Heart left ventricle (tissue), 13 donors: ENCODE data around the gene PLA2G6.

Source experiments
- POLR2A ChIP-seq, 2 donors: fragments of 450-650 bp; IDR thresholded peaks; one replicate each; pipeline ENCODE4 v1.6.1; 2017; ENCODE audit warnings: antibody characterized with exemption in 2 of 2, mild to moderate bottlenecking in 2 of 2, moderate library complexity in 2 of 2
- TF ChIP-seq, protein P1 (sequence below), 12 donors: fragments of 200-600 bp; sonication (generic) in 4 of 12; IDR thresholded peaks; one replicate each; pipeline versions ENCODE4 v1.5.0 to v1.8.0; 2018 to 2022; ENCODE audit warnings: antibody characterized with exemption in 12 of 12, mild to moderate bottlenecking in 5 of 12
- donor health status: ischemic (EF 13 %, LVEDD 7.1; RV severe dilation, severe dysfunction).
- donor health status: DM: no; HTN: yes; CAD: no.
- donor health status: DM: no; HTN: no; CAD: no.
- donor health status: ischemic (EF 25% LVEDD 6.9; RV normal size, moderate dysfunction).
- donor health status: ischemic (EF 25% LVEDD 5.7; RV mildly dilated, moderate dysfunction).
- donor health status: ischemic (EF 35%, LVEDD 5.7; RV mildly dilated, moderate dysfunction).
- donor health status: nonischemic (EF 11% LVEDD 7.7; RV severe dilation, severe dysfunction).
- donor health status: DM: yes; HTN: yes; CAD: no.
- donor health status: PGD.
- donor health status: ischemic (EF 29% LVEDD 5.4; RV normal size, mild dysfunction).
- donor health status: nonischemic (EF 23%, LVEDD 6.1; RV moderate dilation, normal function).

- TF ChIP-seq, protein P1, sequence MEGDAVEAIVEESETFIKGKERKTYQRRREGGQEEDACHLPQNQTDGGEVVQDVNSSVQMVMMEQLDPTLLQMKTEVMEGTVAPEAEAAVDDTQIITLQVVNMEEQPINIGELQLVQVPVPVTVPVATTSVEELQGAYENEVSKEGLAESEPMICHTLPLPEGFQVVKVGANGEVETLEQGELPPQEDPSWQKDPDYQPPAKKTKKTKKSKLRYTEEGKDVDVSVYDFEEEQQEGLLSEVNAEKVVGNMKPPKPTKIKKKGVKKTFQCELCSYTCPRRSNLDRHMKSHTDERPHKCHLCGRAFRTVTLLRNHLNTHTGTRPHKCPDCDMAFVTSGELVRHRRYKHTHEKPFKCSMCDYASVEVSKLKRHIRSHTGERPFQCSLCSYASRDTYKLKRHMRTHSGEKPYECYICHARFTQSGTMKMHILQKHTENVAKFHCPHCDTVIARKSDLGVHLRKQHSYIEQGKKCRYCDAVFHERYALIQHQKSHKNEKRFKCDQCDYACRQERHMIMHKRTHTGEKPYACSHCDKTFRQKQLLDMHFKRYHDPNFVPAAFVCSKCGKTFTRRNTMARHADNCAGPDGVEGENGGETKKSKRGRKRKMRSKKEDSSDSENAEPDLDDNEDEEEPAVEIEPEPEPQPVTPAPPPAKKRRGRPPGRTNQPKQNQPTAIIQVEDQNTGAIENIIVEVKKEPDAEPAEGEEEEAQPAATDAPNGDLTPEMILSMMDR (IDR thresholded peaks at IDR 0.05), result no peak
- no peak for TF ChIP-seq POLR2A (IDR thresholded peaks at IDR 0.05)
These were observed 53.8 kb downstream of the PLA2G6 start for GRCh38 chr22:38127869-38128268.
